ENCODE results near the gene PACSIN1.

PACSIN1 gene

GRCh38 chr6:34465531-34466241 is at the start of gene PACSIN1:
TSS of gene PACSIN1 (plus strand) at chr6:34466076. CDS start at chr6:34526306, 60,230 bp downstream.
- DNase-seq (ENCODE audit: low spot score) = peak; percentile 90

DNA sequence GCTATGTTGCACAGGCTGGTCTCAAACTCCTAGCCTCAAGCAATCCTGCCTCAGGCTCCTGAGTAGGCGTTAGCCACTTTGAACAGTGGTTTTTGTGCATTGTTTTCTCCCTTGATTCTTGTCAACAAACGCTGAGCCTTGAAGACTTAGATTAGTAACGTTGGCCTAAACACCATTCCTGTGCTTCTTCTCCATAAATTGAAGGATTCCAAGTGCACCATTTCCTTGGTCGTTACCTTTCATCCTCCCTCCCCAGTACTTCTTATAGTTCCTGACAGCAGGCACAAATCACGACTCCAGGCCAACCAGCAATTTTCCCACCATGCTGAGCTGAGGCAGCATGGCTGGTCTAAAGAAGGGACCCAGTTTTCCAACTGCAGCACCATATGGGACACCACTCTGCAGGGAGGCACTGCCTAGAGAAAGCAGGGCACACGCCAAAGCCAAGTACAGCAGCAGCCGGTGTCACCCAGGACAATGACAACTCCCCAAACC is 49.0 kb upstream of the PACSIN1 start:
- DNase-seq (ENCODE audit: low spot score) = no peak

GRCh38 chr6:34418367-34418766 is 47.5 kb upstream of the PACSIN1 start:
- no peak for DNase-seq (ENCODE audit: low spot score)

DNA sequence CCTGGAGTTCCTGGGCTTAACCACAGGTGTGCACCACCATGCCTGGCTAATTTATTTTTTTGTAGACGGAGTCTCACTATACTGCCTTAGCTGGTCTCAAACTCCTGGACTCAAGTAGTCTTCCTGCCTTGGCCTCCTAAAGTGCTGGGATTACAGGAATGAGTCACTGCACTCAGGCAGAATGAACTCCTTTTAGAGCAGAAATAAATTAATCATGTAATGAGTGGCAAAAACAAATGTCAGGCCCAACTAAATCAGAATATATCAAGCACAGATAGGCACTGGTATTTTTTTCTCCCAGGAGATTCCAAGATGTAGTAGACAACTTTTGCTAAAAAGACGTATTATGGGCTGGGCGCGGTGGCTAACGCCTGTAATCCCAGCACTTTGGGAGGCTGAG is 42.6 kb upstream of the PACSIN1 start:
- DNase-seq (ENCODE audit: low spot score) = no peak

DNA sequence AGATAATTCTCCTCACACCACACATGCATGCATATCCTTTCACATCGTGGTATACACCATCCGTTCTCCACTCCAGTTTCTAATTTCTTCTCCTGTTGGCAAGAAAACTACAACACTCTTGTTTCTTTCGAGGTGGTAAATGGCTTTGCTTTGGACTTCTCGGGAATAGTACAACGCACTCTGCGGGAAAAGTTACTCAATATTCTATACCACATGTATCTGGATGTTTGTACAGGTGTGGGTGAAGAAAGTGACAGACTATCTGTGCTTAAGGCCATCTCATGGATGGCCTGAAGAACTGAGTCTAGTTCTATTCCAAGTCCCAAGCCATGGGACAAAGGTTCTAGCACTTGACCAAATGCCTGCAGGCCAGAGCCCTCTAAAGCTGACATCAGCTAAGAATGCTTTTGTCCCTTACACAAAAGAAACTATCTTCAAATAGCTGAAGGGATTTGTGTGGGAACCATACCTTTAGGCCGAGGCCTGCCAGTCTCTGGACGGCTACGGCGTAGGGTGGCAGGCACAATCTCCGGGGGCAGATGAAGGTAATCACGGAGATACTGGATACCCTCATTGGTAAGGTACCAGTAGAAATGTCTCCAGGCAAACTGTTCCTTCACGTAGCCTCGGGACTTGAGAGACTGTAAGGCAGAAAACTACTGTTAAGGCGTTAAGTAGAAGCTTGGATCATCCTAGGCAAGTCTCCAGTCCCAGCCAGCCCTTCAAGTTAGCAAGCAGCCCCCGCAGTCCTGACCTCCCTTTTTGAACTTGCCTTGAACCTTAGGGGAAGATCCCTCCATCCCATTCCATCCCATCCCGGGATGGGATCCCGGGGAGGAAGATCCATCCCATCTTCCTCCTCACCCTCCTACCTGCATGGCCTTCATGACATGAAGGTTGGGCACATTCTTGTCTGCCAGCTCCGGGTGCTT is 41.4 kb upstream of the PACSIN1 start:
- no peak for DNase-seq (ENCODE audit: low spot score)

- no peak for DNase-seq (ENCODE audit: low spot score)
Measured at GRCh38 chr6:34425132-34425497, 40.8 kb upstream of the PACSIN1 start.

GRCh38 chr6:34425498-34426410 is 40.1 kb upstream of the PACSIN1 start, which contains the start of gene RPS10:
TSS of gene RPS10 (minus strand) at chr6:34426069. CDS start at chr6:34425221, 848 bp downstream.
- peak; percentile 99 for DNase-seq (ENCODE audit: low spot score)

- no peak for DNase-seq (ENCODE audit: low spot score)
Measured at GRCh38 chr6:34435916-34436315, 30.0 kb upstream of the PACSIN1 start.

DNA sequence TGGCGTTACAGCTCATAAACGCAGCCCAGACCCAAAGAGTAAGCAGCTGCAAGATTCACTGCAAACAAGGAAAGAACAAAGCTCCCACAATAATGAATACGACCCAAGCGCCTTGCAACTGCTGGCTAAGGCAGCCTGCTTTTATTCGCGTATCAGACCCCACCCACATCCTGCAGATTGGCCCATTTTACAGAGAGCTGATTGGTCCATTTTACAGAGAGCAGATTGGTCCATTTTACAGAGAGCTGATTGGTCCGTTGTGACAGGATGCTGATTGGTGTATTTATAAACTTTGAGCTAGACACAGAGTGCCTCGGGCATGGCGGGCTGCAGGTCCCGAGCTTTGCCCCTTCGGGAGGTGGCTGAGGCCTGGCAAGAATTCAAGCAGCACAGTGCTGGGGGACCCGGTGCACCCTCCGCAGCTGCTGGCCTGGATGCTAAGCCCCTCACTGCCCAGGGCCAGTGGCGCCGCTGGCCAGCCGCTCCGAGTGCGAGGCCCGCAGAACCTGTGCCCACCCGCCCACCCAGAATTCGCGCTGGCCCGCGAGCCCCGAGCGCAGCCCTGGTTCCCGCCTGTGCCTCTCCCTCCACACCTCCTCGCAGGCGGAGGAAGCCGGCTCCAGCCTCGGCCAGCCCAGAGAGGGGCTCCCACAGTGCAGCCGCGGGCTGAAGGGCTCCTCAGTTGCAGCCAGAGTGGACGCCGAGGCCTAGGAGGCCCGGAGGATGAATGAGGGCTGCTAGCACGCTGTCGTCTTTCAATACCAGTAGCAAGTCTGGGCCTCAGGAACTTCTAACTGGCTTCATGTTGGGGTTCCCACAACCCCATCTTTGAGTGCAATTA is 28.9 kb upstream of the PACSIN1 start:
- DNase-seq (ENCODE audit: low spot score) = no peak

- DNase-seq (ENCODE audit: low spot score) = no peak
Measured at GRCh38 chr6:34437644-34437970, 28.3 kb upstream of the PACSIN1 start.

DNA sequence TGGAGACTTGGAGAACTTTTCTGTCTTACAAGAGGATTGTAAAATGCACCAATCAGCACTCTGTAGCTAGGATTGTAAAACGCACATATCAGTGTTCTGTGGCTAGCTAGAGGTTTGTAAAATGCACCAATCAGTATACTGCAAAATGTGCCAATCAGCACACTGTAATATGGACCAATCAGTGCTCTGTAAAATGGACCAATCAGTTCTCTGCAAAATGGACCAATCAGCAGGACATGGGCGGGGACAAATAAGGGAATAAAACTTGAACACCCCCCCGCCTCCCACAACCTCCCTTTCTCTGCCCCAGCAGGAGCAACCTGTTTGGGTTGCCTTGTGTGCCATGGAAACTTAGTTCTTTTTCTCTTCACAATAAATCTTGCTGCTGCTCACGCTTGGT is 27.2 kb upstream of the PACSIN1 start:
- DNase-seq (ENCODE audit: low spot score) = no peak

- no peak for DNase-seq (ENCODE audit: low spot score)
Measured at GRCh38 chr6:34439442-34439841, 26.4 kb upstream of the PACSIN1 start.

DNA sequence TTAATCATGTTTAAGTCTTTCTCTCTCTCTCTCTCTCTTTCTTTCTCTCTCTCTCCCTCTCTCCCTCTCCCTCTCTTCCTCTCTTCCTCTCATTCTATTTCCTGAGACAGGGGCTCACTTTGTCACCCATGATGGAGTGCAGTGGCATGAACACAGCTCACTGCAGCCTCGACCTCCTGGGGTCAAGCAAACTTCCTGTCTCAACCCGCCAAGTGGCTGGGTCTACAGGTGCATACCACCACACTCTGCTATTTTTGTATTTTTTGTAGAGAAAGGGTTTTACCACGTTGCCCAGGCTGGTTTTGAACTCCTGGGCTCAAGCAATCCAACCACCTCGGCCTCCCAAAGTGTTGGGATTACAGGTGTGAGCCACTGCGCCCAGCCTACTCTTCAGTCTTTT is 24.4 kb upstream of the PACSIN1 start:
- DNase-seq (ENCODE audit: low spot score) = no peak

DNA sequence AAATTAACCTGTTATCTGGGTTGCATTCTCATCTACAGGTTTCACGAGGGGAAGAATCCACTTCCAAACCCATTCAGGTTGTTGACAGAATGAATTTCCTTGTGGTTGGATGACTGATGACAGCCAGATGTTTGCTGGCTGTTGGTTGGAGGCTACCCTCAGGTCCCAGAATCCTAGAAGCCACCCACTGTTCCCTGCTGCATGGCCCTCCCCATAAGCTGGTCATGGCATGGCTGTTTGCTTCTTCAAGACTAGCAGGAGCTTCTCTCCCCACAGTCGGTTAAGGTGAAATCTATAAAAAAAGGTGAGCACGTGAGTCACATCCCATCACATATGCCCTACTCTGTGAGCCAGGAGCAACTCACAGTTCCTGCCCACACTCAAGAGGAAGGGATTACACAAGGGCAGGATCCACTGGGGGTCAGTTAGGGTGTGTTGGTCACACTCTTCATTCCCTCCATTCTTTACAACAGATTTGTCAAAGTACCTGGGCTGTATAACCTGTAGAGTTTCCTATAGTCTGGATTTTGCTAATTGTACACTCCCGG is 20.5 kb upstream of the PACSIN1 start:
- DNase-seq (ENCODE audit: low spot score) = no peak

DNA sequence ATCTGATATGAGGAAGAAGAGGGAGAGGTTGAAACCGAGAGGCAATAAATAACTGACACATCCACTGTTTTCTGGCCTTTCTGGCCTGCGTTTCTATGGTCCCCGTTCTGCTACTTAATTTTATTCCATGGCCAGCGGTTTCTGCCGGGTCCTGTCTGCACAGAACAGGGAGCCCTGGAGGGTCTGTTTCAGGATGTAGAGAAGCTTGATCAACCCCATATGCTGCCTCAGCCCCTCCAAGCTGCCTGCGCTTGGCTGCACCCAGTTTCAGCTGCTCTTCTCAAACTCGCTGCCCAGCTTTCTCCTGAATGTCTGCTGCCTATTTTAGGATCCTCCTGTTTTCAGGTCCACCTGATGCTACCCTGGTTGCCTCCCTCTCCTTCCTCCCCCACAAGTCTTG is 18.5 kb upstream of the PACSIN1 start:
- DNase-seq (ENCODE audit: low spot score) = no peak

DNA sequence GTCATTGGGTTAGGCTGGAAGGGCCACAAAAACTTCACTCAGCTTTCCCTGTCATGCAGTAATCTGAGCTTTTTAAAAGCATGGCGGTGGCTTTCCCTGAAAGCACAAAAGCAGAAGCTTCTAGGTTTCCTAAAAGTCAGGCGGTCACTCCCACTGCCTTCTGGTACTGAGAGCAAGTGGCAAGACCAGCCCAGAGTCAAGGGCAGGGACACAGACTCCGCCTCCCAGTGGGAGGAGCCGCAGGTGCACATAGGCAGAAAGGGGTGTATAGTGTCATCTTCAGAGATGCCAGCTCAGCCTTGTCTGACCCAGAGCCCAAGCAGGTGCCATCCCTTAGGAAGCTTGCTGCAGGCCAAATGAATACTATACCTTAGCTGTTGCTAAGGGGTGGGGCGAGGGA is 18.0 kb upstream of the PACSIN1 start:
- DNase-seq (ENCODE audit: low spot score) = peak; percentile 74

DNA sequence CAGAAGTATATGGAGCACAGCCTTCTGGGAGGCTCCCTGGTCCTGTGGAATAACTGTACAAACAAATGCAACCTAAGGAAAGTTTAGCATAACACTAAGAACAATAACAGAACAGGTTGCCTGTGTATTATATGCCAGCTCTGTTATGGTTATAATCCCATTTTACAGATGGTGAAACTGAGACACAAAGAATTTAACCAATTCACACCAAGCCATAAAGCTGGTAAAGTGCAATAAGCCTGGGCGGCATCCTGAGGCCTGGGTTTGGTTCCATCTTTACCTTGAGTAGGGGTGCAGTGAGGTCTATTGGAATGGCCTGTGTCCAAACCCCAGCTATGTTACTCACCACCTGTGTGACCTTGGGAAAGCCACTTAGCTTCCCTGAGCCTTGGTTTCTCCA is 14.7 kb upstream of the PACSIN1 start:
- DNase-seq (ENCODE audit: low spot score) = no peak

DNA sequence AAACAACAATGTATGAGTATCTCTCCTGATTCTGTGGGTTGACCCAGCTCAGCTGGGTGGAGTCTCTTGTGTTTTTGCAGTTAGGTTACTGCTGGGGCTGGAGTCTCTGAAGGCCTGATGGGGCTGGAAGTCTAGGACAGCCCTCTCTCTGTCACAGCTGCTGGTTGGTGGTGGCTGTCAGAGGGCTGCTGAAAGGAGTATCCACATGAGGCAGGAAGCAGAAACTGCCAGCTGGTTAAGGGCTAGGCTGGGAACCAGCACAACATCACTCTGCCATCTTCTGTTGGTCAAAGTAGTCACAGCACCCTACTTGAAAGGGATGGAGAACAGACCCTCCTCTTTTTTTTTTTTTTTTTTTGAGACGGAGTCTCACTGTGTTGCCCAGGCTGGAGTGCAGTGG is 10.0 kb upstream of the PACSIN1 start:
- DNase-seq (ENCODE audit: low spot score) = no peak

DNA sequence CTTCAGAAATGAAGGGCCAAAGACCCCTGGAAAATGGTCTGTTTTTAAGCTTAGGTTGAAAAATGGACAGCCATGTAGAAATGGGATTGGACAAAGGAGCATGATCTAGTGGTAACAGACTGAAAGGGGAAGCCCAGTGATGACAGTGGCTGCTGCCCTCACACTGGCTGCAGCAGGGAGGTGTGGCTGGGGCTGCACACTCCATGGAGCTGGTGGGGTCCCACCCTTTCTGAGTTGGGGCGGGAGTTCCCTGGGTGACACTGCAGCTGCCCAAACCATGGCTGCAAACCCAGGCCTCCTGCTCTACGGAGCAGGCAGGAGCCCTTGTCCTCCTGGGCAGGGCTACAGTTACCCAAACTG is 8.5 kb upstream of the PACSIN1 start:
- DNase-seq (ENCODE audit: low spot score) = no peak

- DNase-seq (ENCODE audit: low spot score) = no peak
Measured at GRCh38 chr6:34457742-34458735, 7.8 kb upstream of the PACSIN1 start.
